Liver (tissue), 9 donors: ENCODE measurements around the gene ELK3. TPM values are rescaled to one million over a fixed set of nuclear protein-coding genes. Genes with fewer than 3 reads are reported as not detected.

Source experiments
- DNase-seq: peaks from one replicate; pipeline ENCODE4 v3.0.0-alpha.2; 2017; ENCODE audit warnings: low spot score
- H3K27ac ChIP-seq, 2 donors: one replicate each; pipeline ENCODE4 v1.7.0; 2013; ENCODE audit warnings: inconsistent platforms in 2 of 2, low read length in 2 of 2, control low read depth in 1 of 2, low read depth in 1 of 2, mild to moderate bottlenecking in 1 of 2
- H3K27me3 ChIP-seq, 4 donors: one replicate each; pipeline versions ENCODE4 v1.6.1 to v1.7.0; 2013; ENCODE audit warnings: low read length in 3 of 4, inconsistent platforms in 1 of 4, mild to moderate bottlenecking in 1 of 4, moderate library complexity in 1 of 4; ENCODE audit not compliant: control insufficient read depth in 4 of 4, insufficient read depth in 4 of 4
- H3K36me3 ChIP-seq, 4 donors: one replicate each; pipeline versions ENCODE4 v1.6.1 to v1.7.0; 2013; ENCODE audit warnings: low read length in 3 of 4, mild to moderate bottlenecking in 3 of 4, low read depth in 1 of 4, moderate library complexity in 1 of 4; ENCODE audit not compliant: control insufficient read depth in 4 of 4, insufficient read depth in 3 of 4
- H3K4me1 ChIP-seq, 4 donors: one replicate each; pipeline versions ENCODE4 v1.6.1 to v1.7.0; 2013; ENCODE audit warnings: low read length in 3 of 4, mild to moderate bottlenecking in 3 of 4, moderate library complexity in 1 of 4; ENCODE audit not compliant: control insufficient read depth in 4 of 4, insufficient read depth in 4 of 4
- H3K4me3 ChIP-seq, 3 donors: one replicate each; pipeline versions ENCODE4 v1.6.1 to v1.7.0; 2013; ENCODE audit warnings: low read length in 3 of 3, control low read depth in 1 of 3, low read depth in 1 of 3, mild to moderate bottlenecking in 1 of 3
- H3K9ac ChIP-seq, 2 donors: one replicate each; pipeline ENCODE4 v1.7.0; 2013; ENCODE audit warnings: low read length in 2 of 2, mild to moderate bottlenecking in 2 of 2, moderate library complexity in 2 of 2, control low read depth in 1 of 2, low read depth in 1 of 2
- H3K9me3 ChIP-seq, 4 donors: one replicate each; pipeline versions ENCODE4 v1.6.1 to v1.7.0; 2013; ENCODE audit warnings: low read length in 3 of 4; ENCODE audit not compliant: control insufficient read depth in 4 of 4
- ATF3 ChIP-seq: IDR thresholded peaks from 2 replicates; pipeline ENCODE4 v1.6.1; 2016; ENCODE audit warnings: antibody characterized with exemption
- CTCF ChIP-seq: fragments of 150-350 bp; IDR thresholded peaks from 2 replicates; pipeline ENCODE4 v1.5.1; 2017; ENCODE audit warnings: improper control_type of control experiment, low read depth, low read length; ENCODE audit not compliant: missing input control
- EGR1 ChIP-seq, 2 donors: IDR thresholded peaks; 2 replicates each; pipeline ENCODE4 v1.6.1; 2016 to 2018; ENCODE audit warnings: antibody characterized with exemption in 2 of 2, low read depth in 2 of 2
- FOXA1 ChIP-seq: IDR thresholded peaks from 2 replicates; pipeline ENCODE4 v1.6.1; 2016; ENCODE audit warnings: antibody characterized with exemption
- GABPA ChIP-seq, 2 donors: IDR thresholded peaks in 1 of 2; conservative IDR thresholded peaks in 1 of 2; 2 replicates each; pipeline ENCODE4 v1.6.1; 2016; ENCODE audit warnings: antibody characterized with exemption in 2 of 2, mild to moderate bottlenecking in 1 of 2, moderate library complexity in 1 of 2
- HNF4A ChIP-seq, 2 donors: conservative IDR thresholded peaks; 2 replicates each; pipeline ENCODE4 v1.6.1; 2016; ENCODE audit warnings: antibody characterized with exemption in 2 of 2, mild to moderate bottlenecking in 2 of 2
- HNF4G ChIP-seq: IDR thresholded peaks from 2 replicates; pipeline ENCODE4 v1.6.1; 2016; ENCODE audit warnings: antibody characterized with exemption
- JUND ChIP-seq, 2 donors: IDR thresholded peaks; 2 replicates each; pipeline ENCODE4 v1.6.1; 2016; ENCODE audit warnings: antibody characterized with exemption in 2 of 2
- NR2F2 ChIP-seq: IDR thresholded peaks from 2 replicates; pipeline ENCODE4 v1.6.1; 2016; ENCODE audit warnings: antibody characterized with exemption
- RAD21 ChIP-seq, 2 donors: IDR thresholded peaks; 2 replicates each; pipeline ENCODE4 v1.6.1; 2016; ENCODE audit warnings: antibody characterized with exemption in 2 of 2, mild to moderate bottlenecking in 2 of 2
- REST ChIP-seq: IDR thresholded peaks from 2 replicates; pipeline ENCODE4 v1.6.1; 2016; ENCODE audit warnings: antibody characterized with exemption, mild to moderate bottlenecking
- RXRA ChIP-seq, 2 donors: IDR thresholded peaks; 2 replicates each; pipeline ENCODE4 v1.6.1; 2017 to 2018; ENCODE audit warnings: antibody characterized with exemption in 2 of 2, mild to moderate bottlenecking in 1 of 2
- SP1 ChIP-seq: IDR thresholded peaks from 2 replicates; pipeline ENCODE4 v1.6.1; 2018; ENCODE audit warnings: antibody characterized with exemption, mild to moderate bottlenecking
- TAF1 ChIP-seq: conservative IDR thresholded peaks from 2 replicates; pipeline ENCODE4 v1.6.1; 2016; ENCODE audit warnings: antibody characterized with exemption, mild to moderate bottlenecking
- YY1 ChIP-seq: IDR thresholded peaks from 2 replicates; pipeline ENCODE4 v1.6.1; 2016; ENCODE audit warnings: antibody characterized with exemption, mild to moderate bottlenecking
- ZBTB33 ChIP-seq: IDR thresholded peaks from 2 replicates; pipeline ENCODE4 v1.6.1; 2016; ENCODE audit warnings: antibody characterized with exemption
- WGBS: extraction: QIAGEN DNeasy Blood & Tissue Kit; methylation state at CpG from one replicate; pipeline ENCODE4 v1.1.7; 2013; 5-methylcytosine and 5-hydroxymethylcytosine counted together
- polyA plus RNA-seq, 2 donors: library from polyadenylated mRNA; stranded (reverse) in 1 of 2; unstranded in 1 of 2; fragments of 200-250 nt in 1 of 2; fragments of >200 nt in 1 of 2; fragmentation: Nextera tagmentation in 1 of 2; extraction: Ambion mirVana in 1 of 2; gene quantifications; one replicate each; pipeline versions ENCODE4 v1.2.1 to v1.2.3, GENCODE V29; 2013 to 2015
- total RNA-seq, 2 donors: library from RNA; depleted of rRNA; stranded (reverse); fragments of >200 nt; gene quantifications; one replicate each; pipeline ENCODE4 v1.2.3, GENCODE V29; 2014
- donor health status: healthy.
- donor health status: healthy.
- donor health status: healthy.
- donor health status: healthy.
- donor health status: healthy.

The ELK3 gene
- total and polyA plus RNA-seq, 4 donors, result 3.7 to 5.2 (median 4.5) TPM

GRCh38 chr12:96230646-96231045 lies 36.5 kb downstream of the ELK3 start:
- 91% methylated on average over 13 of the region's 13 CpGs for WGBS
- no peak overlapping the region for H3K27ac ChIP-seq
- DNase-seq, result no peak

GRCh38 chr12:96233168-96233567 lies 39.0 kb downstream of the ELK3 start:
- Histone ChIP-seq H3K27ac (no peak overlapping the region), H3K4me3 (no peak overlapping the region), H3K9me3 (no peaks in the 10 kb centered on the region), H3K4me1 (peaks cover 1 to 9% (median 4%) of the 10 kb centered on the region in 4 donors), H3K9ac (no peak overlapping the region), H3K36me3 (no peaks in the 10 kb centered on the region), H3K27me3 (no peaks in the 10 kb centered on the region)
- TF ChIP-seq HNF4G (no peak), HNF4A (conservative IDR thresholded peaks at IDR 0.05) (no peak), REST (no peak), EGR1 (IDR thresholded peaks at IDR 0.05; ENCODE audit: low read depth in 2 of 2) (no peak), JUND (IDR thresholded peaks at IDR 0.05) (no peak), GABPA (IDR thresholded peaks at IDR 0.05 in 1 of 2, conservative IDR thresholded peaks at IDR 0.05 in 1 of 2) (no peak), SP1 (no peak)
- no peak for DNase-seq
- WGBS, result 87% methylated on average over 7 of the region's 7 CpGs

More at GRCh38 chr12:96230646-96231045, 36.5 kb downstream of the ELK3 start:
- H3K4me1 ChIP-seq, result peaks cover 5 to 18% (median 7%) of the 10 kb centered on the region in 4 donors
- no peak overlapping the region for H3K9ac ChIP-seq
- H3K36me3 ChIP-seq, result no peaks in the 10 kb centered on the region
- TF ChIP-seq NR2F2 (no peak), YY1 (no peak), ZBTB33 (no peak), EGR1 (IDR thresholded peaks at IDR 0.05; ENCODE audit: low read depth in 2 of 2) (no peak), CTCF (no peak), RAD21 (IDR thresholded peaks at IDR 0.05) (no peak), TAF1 (no peak), RXRA (IDR thresholded peaks at IDR 0.05) (no peak), HNF4A (conservative IDR thresholded peaks at IDR 0.05) (no peak), GABPA (IDR thresholded peaks at IDR 0.05 in 1 of 2, conservative IDR thresholded peaks at IDR 0.05 in 1 of 2) (no peak), HNF4G (no peak), ATF3 (no peak), FOXA1 (no peak)
- no peaks in the 10 kb centered on the region for H3K9me3 ChIP-seq
- H3K4me3 ChIP-seq, result no peak overlapping the region
- H3K27me3 ChIP-seq, result no peaks in the 10 kb centered on the region
